HG02798 (cell line): ENCODE data around the gene LYRM4.

Experiments used
- ATAC-seq: cut with Tn5 transposase; IDR thresholded peaks from one replicate; pipeline ENCODE4 v1.9.1; 2021; ENCODE audit warnings: mild to moderate bottlenecking; ENCODE audit not compliant: unreplicated experiment, poor library complexity

LYRM4 gene

DNA sequence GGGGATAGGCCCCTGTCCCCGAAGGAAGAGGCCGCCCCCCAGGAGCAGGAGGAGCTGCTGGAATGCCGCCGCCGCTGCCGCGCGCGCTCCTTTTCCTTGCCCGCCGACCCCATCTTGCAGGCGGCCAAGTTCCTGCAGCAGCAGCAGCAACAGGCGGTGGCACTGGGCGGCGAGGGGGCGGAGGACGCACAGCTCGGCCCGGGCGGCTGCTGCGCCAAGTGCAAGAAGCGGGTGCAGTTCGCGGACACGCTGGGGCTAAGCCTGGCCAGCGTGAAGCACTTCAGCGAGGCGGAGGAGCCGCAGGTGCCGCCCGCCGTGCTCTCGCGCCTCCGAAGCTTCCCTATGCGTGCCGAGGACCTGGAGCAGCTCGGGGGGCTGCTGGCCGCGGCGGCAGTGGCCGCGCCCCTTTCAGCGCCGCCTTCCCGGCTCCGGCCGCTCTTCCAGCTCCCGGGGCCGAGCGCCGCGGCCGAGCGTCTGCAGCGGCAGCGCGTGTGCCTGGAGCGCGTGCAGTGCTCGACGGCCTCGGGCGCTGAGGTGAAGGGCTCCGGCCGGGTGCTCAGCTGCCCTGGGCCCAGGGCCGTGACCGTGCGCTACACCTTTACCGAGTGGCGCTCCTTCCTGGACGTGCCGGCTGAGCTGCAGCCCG lies 175.0 kb downstream of the LYRM4 start:
- no peak for ATAC-seq

DNA sequence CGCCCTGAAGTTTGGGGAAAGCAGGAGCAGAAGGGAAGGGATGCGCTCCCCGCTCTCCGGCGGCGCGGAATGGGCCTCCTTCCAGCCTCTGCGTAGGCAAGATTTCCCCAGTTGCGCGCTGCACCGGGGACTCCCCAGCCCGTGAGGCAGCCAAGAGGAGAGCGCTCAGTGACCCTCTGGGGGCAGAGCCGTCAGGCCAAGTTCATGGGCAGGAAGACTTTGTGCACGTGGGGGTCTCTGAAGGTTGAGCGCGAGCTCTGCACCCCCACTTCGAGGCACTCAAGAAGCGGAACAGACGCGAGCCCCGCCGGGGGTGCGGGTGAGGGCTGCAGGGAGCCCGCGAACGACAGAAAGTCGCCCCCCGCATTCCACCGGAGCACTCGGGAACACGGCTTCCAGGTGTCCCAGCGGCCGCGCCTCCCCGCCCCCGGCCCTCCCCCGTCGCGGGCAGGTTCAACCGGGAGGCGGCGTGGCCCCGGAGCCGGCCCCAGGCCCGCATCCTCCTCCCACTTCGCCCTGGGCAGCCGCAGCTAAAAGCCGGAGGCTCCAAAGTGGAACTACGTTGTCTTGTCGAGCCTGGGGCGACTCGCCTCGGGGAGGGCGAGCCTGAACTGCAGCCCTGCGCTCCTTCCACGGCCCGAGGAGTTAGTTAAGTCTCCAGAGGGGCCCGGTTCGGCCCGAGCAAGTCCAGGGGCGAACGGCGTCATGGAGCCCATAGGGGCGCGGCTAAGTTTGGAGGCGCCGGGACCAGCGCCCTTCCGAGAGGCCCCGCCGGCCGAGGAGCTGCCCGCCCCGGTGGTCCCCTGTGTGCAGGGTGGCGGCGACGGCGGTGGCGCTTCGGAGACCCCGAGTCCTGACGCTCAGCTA lies 175.7 kb downstream of the LYRM4 start, which contains the start of gene PPP1R3G:
Gene PPP1R3G (plus strand): TSS at position 561 of the 867 bp plus-strand sequence. CDS start 145 bp downstream, at position 706.
- ATAC-seq, result peak; percentile 54

DNA sequence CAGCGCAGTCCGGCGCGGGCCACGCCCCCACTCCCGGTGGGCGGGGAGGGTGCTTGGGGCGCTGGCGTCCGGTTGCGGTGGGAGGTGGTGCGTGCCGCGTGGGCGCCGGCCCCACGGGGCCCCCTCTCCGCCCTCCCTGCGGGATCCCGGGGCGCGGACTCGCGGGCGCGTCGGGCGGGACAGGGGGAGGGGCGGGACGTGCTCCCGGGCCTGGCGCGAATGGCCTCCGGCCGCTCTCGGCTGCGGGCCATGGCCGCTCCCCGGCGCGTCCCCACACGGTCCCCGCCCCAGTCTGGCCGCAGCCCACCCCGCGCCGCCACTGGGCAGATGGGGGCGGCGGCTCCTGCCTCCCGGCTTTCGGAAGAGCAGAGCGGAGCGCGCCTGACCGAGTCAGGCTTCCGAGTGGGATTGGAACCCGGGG lies 176.4 kb downstream of the LYRM4 start:
- ATAC-seq, result peak; percentile 44

DNA sequence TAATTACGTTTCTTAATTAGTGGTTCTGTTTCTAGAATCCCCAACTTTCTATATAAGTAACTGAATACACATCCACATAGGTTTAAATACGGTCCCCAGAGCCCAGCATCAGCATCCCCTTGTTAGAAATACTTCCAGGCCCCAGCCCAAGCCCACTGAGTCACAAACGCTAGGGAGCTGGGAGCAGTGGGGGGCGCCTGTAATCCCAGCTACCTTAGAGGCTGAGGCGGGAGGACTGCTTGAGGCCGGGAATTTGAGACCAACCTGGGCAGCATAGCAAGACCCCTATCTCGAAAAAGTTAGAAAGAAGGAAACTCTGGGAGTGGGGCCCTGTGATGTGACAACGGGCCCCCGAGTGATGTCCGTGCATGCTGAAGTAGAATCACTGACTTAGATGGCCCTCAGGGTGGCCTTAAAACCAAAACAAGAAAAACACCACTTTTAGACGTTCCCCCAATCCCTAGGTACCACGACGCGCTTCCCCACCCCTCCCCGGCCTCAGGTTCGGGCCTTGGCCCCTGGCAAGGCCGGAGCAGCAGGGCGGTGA lies 176.9 kb downstream of the LYRM4 start:
- ATAC-seq, result no peak

DNA sequence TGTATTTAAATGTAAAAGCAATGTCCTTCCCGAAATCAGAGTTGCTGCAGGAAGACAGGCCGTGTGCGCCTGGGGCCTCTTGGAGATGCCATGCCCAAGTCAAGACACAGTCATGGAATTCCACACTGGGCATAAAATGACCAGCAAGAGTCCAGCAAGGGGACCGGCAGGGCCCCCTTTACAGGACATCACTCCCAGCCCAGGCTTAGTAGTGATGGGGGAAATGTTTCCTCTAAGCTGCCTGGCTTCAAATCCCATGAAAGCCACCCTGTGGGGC lies 177.5 kb downstream of the LYRM4 start:
- ATAC-seq, result no peak

DNA sequence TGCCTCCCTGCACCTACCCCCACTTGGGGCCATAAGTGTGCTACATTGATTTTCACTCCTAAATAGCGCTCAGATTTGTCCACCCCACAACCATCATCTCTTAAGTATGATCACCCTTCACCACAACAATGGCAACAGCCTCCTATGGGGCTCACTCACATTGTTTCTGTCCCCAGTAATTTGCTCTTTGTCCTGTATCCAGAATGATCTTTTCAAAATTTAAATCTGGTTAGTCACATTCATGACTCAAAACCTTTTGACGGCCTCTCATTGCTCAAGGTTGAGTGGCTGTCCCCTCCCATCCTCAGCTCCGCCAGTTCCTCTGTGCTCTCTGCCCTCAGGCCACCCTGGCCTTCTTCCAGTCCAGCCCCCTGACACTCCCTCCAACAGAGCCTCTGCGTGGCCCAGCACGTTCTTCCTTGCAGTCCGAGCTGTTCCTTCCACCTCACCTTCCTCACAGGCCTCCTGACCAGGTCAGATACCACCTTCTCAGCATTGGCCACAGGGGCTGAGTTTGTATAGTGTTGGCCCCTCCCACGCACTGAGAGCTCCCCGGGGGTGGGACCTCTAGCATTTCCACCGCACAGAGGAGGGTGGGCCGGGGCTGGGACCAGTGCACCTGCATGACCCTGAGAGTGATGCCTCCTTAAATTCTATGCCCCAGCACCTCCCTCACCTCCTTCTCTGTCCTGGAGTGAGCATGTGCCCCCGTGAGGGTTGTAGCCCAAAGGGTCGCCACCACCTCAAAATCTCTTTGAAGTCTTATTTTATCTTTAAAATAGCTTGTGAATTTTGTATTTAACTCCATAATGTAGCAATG lies 178.1 kb downstream of the LYRM4 start:
- no peak for ATAC-seq

DNA sequence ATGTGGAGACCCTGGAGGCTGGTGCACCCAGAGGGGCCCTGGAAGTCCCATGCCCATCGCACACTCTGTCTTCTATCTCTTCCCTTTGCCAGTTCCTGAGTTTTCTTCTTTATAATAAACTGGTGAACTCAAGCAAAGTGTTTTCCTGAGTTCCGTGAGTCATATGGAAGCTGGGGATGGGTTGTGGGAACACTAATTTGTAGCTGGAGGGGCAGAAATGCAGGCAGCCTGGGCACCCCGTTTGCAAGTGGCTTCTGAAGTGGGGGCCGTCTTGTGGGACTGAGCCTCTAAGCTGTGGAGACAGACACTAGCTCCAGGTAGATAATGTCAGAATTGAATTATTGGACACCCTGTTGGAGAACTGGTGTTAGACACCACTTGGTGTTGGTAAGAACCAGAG lies 178.8 kb downstream of the LYRM4 start:
- ATAC-seq, result no peak

DNA sequence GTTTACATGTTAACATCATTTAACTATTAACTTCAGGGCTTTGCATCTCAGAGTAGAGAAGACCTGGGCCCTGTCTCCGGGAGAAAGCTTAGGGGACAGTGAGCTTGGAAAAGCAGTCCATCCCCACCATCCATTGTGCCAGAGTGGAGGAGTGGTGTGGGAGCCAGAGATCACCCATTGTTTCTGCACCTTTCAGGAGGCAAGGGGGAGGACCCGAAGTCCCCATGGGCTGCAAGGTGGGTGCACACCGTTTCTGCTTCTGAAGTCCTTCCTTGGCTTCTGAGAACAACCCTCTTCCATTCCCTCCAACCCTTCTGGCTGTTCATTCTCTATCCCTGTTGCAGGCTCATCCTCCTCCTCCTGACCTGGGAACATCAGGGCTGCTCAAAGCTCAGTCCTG lies 179.6 kb downstream of the LYRM4 start:
- no peak for ATAC-seq

DNA sequence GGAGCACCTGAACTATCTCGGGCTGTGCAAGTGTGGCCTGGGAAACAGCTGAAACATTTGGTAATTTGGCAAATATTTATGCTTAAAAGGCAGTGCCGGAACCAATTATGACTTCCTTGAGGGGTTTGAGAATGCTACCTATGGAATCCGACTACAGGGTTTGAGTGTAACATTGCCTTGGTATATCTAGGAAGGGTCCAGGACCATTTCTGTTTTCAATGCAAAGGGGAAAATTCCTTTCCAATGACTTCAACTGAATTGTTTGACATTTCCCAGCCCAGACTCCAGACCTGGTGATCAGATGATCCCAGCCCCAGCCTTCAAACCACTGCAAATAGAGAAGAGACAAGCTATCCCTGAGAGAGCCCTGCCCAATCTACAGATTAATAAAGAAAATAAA lies 180.2 kb downstream of the LYRM4 start:
- ATAC-seq, result no peak

DNA sequence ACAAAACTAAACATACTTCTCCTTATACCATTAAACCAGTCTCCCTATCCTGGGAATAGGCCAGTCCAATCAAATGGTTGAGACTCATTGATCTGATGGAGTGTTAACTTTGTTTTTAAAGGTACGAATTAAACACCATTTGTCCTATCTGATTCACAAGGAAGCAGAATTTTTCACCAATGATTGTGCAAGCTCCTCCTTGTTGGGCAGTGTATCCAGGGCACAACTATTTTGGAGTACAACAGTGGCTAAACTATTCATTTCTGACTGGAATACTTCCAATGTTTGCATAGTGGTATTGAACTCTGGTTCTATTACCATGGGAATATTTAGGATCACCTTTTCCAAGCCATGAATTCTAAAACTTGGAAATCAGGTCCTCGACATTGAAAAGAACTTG lies 181.1 kb downstream of the LYRM4 start:
- no peak for ATAC-seq

DNA sequence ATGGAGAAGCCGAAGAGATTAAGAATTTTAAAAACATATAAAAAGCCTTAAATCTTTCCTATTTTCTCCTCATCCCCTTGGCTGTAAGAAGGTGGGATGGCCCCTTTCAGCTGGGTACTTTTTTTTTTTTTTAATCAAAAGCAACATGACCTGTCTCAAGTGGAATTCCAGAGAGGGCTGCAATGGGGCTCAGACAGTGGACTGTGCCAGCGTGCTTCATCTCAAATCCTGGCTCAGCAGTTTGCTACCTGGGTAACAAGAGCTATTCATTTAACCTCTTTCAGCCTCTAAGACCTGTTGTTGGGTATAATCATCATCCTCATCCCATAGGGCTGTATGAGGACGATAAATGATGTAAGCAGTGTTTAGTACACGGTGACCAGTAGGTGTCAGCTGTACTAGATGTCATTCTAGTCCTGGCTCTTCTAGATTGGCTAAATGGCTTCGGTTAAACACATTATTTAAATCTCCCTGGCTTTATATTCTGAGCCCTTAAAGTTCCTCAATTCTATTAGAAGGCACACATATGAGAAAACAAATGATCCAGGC lies 182.6 kb downstream of the LYRM4 start:
- ATAC-seq, result peak; percentile 55

DNA sequence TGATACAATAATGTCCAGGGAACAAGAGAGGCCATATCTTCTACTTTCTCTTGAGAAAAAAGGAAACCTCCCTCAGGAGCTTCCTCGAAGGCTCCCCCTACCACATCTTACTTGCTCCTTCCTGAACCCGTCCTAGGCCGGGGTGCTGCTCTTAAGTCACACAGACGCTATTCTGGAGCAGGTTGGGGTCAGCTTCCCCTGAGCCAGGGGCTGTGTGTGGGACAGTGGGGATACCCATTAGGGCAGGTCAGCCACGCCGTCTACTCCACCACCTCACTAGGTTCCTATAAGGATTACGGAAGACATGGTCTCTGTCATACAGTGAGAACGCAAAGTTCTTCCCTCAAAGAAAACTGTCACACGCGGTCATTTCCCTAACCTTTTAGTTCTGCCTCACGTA lies 183.8 kb downstream of the LYRM4 start:
- ATAC-seq, result no peak

DNA sequence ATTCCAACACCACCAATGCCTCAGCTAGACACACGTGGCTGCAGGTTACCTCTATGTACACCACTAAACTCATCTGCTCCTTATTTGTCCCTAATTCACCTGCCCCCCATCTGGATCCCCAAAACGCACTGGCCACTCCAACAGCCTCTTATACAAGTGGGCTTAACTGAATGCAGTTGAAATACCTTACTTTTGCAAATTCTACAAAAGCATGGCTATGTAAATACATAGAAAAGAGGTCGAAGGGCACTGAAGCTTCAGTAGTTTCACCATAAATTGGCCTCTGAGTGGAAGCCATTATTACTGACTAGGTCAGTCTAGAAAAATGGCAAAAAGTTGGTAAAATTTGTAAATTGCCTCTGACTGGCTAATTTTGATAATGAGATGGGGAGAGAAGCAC lies 186.8 kb downstream of the LYRM4 start:
- no peak for ATAC-seq

DNA sequence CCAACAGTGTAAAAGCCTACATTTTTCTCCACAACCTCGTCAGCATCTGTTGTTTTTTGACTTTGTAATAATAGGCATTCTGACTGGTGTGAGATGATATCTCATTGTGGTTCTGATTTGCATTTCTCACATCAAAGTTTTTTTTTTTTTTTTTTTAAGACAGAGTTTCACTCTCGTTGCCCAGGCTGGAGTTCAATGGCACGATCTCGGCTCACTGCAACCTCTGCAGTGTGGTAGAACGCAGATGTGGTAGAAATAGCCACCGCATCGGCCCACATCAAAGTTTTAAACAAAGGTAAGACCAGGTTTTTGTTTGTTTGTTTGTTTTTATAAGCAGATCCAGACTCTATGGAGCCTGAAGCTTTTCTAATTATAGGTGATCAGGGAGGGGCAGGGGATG lies 188.3 kb downstream of the LYRM4 start:
- peak; percentile 69 for ATAC-seq

DNA sequence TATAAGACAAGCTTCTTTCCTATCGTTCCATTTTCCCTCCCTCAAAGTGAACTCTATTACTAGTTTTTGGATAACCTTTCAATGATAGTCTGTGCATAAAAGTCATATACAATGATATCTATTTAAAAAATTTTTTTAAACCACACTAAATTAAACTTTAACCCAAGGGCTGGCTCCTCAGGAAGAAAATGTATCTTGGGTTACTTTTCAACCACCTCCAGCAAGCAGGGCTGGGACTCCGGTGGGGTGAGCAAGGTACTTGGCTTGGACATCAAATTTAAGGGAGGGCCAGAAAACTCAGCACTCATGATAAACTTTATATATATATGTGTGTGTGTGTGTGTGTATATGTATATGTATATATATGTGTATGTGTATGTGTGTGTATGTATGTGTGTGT lies 189.5 kb downstream of the LYRM4 start:
- no peak for ATAC-seq

DNA sequence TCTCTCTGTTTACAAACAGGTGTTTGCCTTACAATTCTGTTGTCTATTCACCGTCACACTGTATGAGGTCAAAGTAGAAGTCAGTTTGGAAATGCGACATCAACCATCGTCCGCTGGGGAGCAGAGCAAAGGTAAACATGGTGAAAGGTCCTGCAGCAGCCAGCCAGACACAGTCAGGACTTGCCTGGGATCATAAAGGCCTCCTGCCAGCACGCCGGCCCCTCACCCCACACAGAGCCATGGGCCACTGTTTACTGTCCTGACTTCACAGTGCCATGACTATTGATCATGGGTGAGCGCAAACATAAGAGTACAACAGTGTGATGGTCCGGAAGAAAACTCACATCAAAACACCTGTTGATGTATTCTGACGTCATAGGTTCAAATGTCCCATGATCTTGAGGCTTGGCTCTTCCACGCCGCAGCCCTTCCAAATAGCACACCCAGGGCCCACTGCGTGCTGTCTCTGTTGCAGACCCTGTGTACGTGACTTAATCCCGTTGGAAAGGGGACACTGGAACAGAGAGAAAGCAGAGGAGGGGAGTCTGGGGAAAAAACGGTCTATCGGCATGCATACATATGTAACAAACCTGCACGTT lies 192.5 kb downstream of the LYRM4 start:
- no peak for ATAC-seq

DNA sequence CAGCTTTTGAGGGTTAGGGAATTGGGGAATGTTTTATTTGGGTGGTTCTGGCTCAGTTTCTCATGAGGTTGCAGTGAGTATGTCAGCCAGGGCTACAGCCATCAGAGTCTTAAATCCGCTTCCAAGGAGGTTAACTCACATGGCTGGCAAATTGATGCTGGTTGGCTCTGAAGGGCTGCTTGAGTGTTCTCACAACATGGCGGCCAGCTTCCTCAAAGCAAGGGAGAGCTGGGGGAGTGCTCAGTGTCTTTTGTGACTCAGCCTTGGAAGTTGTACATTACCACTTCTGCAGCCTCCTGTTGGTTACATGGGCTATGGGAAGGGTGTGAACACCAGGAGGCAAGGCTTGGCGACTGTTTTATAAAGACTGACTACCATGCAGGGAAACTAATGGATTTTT lies 193.4 kb downstream of the LYRM4 start:
- no peak for ATAC-seq

DNA sequence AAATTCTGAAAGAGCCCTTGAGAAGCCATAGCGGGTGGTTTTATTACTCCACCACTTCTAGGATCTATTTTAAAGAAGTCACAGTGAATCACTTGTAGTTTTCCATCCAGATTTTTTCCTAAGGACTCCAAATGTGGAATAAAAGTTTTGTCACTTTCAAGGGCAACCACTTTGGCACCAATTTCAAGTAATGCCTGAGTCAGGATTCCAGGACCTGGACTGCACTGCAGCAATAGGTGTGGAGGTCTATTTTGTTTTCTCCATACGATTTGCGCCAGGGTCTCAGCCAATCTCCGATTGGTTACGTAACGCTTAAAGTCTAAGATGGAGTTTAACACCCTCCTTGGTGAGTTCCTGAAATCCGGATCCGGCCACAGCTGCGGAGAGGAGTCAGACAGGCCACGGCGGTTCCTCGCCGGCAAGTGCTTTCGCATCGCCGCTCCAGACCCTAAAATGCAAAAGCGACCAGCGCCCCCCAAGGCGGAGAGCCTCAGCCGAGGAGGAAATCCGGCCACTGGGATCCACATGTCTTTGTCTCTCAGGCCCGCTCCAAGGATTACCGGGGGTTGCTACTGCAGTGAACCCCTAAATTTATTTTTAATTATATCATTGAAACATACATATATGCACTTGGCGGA lies 194.2 kb downstream of the LYRM4 start:
- no peak for ATAC-seq

DNA sequence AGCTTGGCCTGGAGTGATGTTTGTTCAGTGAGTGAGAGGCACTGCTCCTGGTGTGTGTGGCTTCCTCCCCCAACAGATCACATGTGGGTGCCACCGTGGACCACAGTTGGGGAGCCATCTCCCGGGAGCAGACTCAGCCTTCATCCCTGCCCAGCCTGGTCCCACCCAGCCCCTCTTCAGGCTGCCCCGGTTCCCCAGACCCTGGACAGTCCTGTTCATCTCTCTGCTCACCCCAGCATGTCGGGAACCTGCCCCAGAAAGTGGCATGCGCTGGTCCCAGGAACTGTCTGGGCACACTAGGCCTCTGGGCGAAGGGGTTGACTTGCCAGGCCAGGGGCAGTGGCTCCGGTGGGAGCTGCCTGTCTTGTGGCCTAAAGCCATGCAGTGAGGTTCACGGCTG lies 197.1 kb downstream of the LYRM4 start:
- ATAC-seq, result no peak

DNA sequence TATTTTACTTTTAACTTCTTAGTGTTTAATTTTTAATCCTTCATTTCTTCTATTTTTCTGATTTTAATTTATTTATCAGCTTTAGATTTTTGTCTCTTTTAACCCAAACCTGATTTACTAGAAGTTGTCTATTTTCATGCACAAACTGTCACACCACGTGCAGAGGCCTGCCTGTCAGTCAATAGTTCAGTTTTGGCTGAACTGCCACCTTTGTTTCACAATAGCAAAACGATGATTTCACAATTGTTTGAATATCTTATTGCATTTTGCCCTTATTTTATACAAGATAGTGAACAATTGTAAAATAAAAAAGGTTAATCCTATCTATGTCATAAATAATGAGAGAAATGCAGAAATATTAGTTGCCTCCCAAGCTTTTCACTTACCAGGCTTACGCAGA lies 199.6 kb downstream of the LYRM4 start:
- ATAC-seq, result no peak
